Measurements from ENCODE around the gene RGS11.
A peak's percentile ranks its signal among the peaks of the same experiment; 100 is the strongest.

The RGS11 gene

GRCh38 chr16:276426-277077 lies 808 bp upstream of the RGS11 start:
- DNase-seq (ENCODE audit: low read depth) = no peak
- no peak for TF ChIP-seq CTCF (IDR thresholded peaks at IDR 0.05; ENCODE audit: control insufficient read depth, insufficient read depth, low read depth, low read length, missing control alignments)
- H3K4me3 ChIP-seq (ENCODE audit: control insufficient read depth, low read depth, low read length) = no peak overlapping the region

GRCh38 chr16:275041-275641 lies 603 bp downstream of the RGS11 start:
- no peak for DNase-seq (ENCODE audit: low read depth)
- H3K4me3 ChIP-seq (ENCODE audit: control insufficient read depth, low read depth, low read length) = peak overlapping the region; percentile 46
- TF ChIP-seq CTCF (IDR thresholded peaks at IDR 0.05; ENCODE audit: control insufficient read depth, insufficient read depth, low read depth, low read length, missing control alignments) = no peak

GRCh38 chr16:273547-274421 lies 2.0 kb downstream of the RGS11 start:
- no peak for TF ChIP-seq CTCF (IDR thresholded peaks at IDR 0.05; ENCODE audit: control insufficient read depth, insufficient read depth, low read depth, low read length, missing control alignments)
- no peak for DNase-seq (ENCODE audit: low read depth)
- no peak overlapping the region for H3K4me3 ChIP-seq (ENCODE audit: control insufficient read depth, low read depth, low read length)

- no peak for DNase-seq (ENCODE audit: low read depth)
- H3K4me3 ChIP-seq (ENCODE audit: control insufficient read depth, low read depth, low read length) = no peak overlapping the region
- no peak for TF ChIP-seq CTCF (IDR thresholded peaks at IDR 0.05; ENCODE audit: control insufficient read depth, insufficient read depth, low read depth, low read length, missing control alignments)
These were observed 2.9 kb downstream of the RGS11 start for GRCh38 chr16:272633-273546.

- no peak for TF ChIP-seq CTCF (IDR thresholded peaks at IDR 0.05; ENCODE audit: control insufficient read depth, insufficient read depth, low read depth, low read length, missing control alignments)
- no peak for DNase-seq (ENCODE audit: low read depth)
- no peak overlapping the region for H3K4me3 ChIP-seq (ENCODE audit: control insufficient read depth, low read depth, low read length)
These were observed 5.1 kb downstream of the RGS11 start for GRCh38 chr16:270381-271255.
